ENCODE results near the gene GP1BA. TPM values are rescaled to one million over a fixed set of nuclear protein-coding genes. Genes with fewer than 3 reads are reported as not detected.

The GP1BA gene
- total and polyA plus RNA-seq, 2 experiments from 2014 or later: not detected

DNA sequence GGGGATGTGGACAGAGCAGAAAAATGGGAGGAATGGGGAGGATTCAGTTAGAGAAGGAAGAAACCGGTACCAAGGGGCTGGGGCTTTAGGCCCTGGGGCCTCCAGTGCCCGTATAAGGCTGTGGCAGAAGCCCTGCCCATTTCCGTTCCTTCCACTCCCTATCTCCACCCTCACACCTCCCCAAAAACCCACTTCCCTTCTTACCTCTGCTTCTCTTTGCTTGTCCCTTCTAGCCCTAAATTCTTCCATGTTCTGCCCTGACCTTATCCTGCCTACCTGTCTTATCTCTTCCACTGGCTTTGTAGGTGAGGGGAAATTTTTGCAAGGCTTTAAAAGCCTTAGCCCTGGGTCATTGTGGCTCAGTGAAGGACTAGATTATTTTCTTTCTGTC, 12.1 kb downstream of the GP1BA start:
- H3K4me3 ChIP-seq: no peak overlapping the region
- H4K20me1 ChIP-seq (ENCODE audit: insufficient read depth, poor library complexity, severe bottlenecking): peaks cover 21% of the 10 kb centered on the region
- peak overlapping the region; percentile 91 for H3K27ac ChIP-seq

DNA sequence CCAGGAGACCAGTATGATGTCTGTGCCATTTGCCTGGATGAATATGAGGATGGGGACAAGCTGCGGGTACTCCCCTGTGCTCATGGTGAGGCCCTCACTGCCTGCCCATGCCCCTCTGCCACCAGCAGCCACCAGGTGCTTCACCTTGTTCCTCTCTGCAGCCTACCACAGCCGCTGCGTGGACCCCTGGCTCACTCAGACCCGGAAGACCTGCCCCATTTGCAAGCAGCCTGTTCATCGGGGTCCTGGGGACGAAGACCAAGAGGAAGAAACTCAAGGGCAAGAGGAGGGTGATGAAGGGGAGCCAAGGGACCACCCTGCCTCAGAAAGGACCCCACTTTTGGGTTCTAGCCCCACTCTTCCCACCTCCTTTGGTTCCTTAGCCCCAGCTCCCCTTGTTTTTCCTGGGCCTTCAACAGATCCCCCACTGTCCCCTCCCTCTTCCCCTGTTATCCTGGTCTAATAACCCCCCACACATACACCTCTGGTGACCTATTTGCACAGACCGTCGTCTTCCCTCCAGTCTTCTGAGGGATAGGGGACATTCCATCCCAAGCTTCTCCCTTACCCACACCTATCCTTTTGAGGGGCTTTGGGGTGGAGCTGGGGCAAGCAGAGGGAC, 12.6 kb downstream of the GP1BA start:
- Histone ChIP-seq H3K27ac (peak overlapping the region; percentile 91), H3K4me2 (peak overlapping the region; percentile 86), H3K36me3 (replicated peaks; ENCODE audit: insufficient read depth, low read depth) (no peaks in the 10 kb centered on the region), H4K20me1 (ENCODE audit: insufficient read depth, poor library complexity, severe bottlenecking) (peaks cover 21% of the 10 kb centered on the region), H3K4me3 (no peak overlapping the region), H3K4me1 (ENCODE audit: insufficient read depth) (peaks cover 27% of the 10 kb centered on the region), H3K27me3 (no peaks in the 10 kb centered on the region), H3K9me3 (ENCODE audit: low read depth) (no peaks in the 10 kb centered on the region), H2AFZ (no peak overlapping the region), H3K79me2 (peaks cover 66% of the 10 kb centered on the region), H3K9me2 (replicated peaks; ENCODE audit: insufficient read depth) (no peaks in the 10 kb centered on the region)
- TF ChIP-seq, protein P1, sequence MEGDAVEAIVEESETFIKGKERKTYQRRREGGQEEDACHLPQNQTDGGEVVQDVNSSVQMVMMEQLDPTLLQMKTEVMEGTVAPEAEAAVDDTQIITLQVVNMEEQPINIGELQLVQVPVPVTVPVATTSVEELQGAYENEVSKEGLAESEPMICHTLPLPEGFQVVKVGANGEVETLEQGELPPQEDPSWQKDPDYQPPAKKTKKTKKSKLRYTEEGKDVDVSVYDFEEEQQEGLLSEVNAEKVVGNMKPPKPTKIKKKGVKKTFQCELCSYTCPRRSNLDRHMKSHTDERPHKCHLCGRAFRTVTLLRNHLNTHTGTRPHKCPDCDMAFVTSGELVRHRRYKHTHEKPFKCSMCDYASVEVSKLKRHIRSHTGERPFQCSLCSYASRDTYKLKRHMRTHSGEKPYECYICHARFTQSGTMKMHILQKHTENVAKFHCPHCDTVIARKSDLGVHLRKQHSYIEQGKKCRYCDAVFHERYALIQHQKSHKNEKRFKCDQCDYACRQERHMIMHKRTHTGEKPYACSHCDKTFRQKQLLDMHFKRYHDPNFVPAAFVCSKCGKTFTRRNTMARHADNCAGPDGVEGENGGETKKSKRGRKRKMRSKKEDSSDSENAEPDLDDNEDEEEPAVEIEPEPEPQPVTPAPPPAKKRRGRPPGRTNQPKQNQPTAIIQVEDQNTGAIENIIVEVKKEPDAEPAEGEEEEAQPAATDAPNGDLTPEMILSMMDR (IDR thresholded peaks at IDR 0.05; ENCODE audit: poor library complexity): no peak
- TF ChIP-seq EZH2phosphoT487 (IDR thresholded peaks at IDR 0.05; ENCODE audit: low read depth, severe bottlenecking, unreplicated experiment) (no peak), EZH2 (IDR thresholded peaks at IDR 0.05; ENCODE audit: borderline replicate concordance) (no peak)
- 81% methylated on average over 8 of the region's 8 CpGs for WGBS (ENCODE audit: low lambda C conversion rate, missing lambda C conversion rate)
- no peak for DNase-seq (ENCODE audit: low spot score)

More for the DNA sequence above, 12.1 kb downstream of the GP1BA start:
- DNase-seq (ENCODE audit: low spot score): no peak
- TF ChIP-seq EZH2 (IDR thresholded peaks at IDR 0.05; ENCODE audit: borderline replicate concordance) (no peak), EZH2phosphoT487 (IDR thresholded peaks at IDR 0.05; ENCODE audit: low read depth, severe bottlenecking, unreplicated experiment) (no peak)
- TF ChIP-seq, protein P1 (IDR thresholded peaks at IDR 0.05; ENCODE audit: poor library complexity): no peak
- no peaks in the 10 kb centered on the region for H3K36me3 ChIP-seq (replicated peaks; ENCODE audit: insufficient read depth, low read depth)
- no peak overlapping the region for H3K4me2 ChIP-seq
- no peaks in the 10 kb centered on the region for H3K9me3 ChIP-seq (ENCODE audit: low read depth)
- WGBS (ENCODE audit: low lambda C conversion rate, missing lambda C conversion rate): 81% methylated on average over 3 of the region's 3 CpGs
- H2AFZ ChIP-seq: no peak overlapping the region
- no peaks in the 10 kb centered on the region for H3K27me3 ChIP-seq
- no peaks in the 10 kb centered on the region for H3K9me2 ChIP-seq (replicated peaks; ENCODE audit: insufficient read depth)
- H3K4me1 ChIP-seq (ENCODE audit: insufficient read depth): peaks cover 28% of the 10 kb centered on the region
- peaks cover 68% of the 10 kb centered on the region for H3K79me2 ChIP-seq

DNA sequence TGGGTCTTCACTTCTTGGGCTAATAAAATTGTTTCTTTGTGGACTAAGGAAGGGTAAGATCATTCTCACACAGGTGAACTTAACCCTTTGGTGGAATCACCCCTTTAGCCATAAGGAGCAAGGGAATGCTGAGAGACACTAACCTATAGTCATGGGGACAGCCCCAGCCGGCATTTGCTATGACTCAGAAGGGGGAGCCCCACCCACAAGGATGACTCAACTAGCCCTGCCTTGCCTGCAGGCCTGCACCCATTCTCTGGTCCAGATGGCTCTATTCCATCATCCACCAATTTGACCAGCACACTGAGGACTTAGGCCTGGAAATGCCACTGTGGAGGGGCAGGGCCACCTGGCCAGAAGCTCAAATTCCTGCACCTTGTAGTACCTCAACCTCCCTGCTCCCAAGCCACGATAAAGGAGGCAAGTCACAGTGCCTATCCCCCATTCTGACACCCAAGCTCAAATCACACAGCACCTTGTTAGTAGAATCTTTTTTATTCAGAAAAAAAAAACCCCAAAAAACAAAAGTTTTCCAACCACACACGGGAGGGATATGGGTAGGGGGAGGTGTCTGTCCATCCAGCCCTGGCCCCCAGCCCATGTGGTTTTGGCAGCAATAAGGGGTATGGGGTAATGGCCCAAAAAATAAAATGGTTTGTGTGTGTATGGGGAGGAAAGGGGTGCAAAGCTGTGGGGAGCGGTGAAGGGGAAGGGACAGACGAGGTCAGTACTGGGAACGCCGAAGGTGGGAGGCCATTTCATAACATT, 13.3 kb downstream of the GP1BA start:
- no peak overlapping the region for H3K4me3 ChIP-seq
- no peaks in the 10 kb centered on the region for H3K36me3 ChIP-seq (replicated peaks; ENCODE audit: insufficient read depth, low read depth)
- 70% methylated on average over 7 of the region's 7 CpGs for WGBS (ENCODE audit: low lambda C conversion rate, missing lambda C conversion rate)
- H4K20me1 ChIP-seq (ENCODE audit: insufficient read depth, poor library complexity, severe bottlenecking): peaks cover 21% of the 10 kb centered on the region
- H2AFZ ChIP-seq: no peak overlapping the region
- H3K9me2 ChIP-seq (replicated peaks; ENCODE audit: insufficient read depth): no peaks in the 10 kb centered on the region
- peak; percentile 82 for DNase-seq (ENCODE audit: low spot score)
- peak overlapping the region; percentile 86 for H3K4me2 ChIP-seq
- H3K27me3 ChIP-seq: no peaks in the 10 kb centered on the region
- TF ChIP-seq, protein P1 (IDR thresholded peaks at IDR 0.05; ENCODE audit: poor library complexity): no peak
- TF ChIP-seq EZH2phosphoT487 (IDR thresholded peaks at IDR 0.05; ENCODE audit: low read depth, severe bottlenecking, unreplicated experiment): no peak
- no peak for TF ChIP-seq EZH2 (IDR thresholded peaks at IDR 0.05; ENCODE audit: borderline replicate concordance)
- H3K27ac ChIP-seq: peak overlapping the region; percentile 100
- H3K4me1 ChIP-seq (ENCODE audit: insufficient read depth): peaks cover 31% of the 10 kb centered on the region
- no peaks in the 10 kb centered on the region for H3K9me3 ChIP-seq (ENCODE audit: low read depth)
- peaks cover 66% of the 10 kb centered on the region for H3K79me2 ChIP-seq

Data from hepatocyte (in vitro differentiated cells).